Kidney (tissue), 14 donors: ENCODE results near the gene RNF138. TPM values are rescaled to one million over a fixed set of nuclear protein-coding genes. Genes with fewer than 3 reads are reported as not detected.

Experiments
- DNase-seq, 5 donors: peaks; one replicate each; pipeline ENCODE4 v3.0.0-alpha.2; 2013 to 2020
- FAIRE-seq: peaks from 2 replicates; lab custom pipeline; 2012; peaks lifted over from hg19 to GRCh38; lab: Jason Lieb, UNC
- H3K27ac ChIP-seq, 2 donors: one replicate each; pipeline ENCODE4 v1.7.0; 2013; ENCODE audit warnings: low read depth in 2 of 2, low read length in 2 of 2, inconsistent platforms in 1 of 2
- H3K27me3 ChIP-seq: one replicate; pipeline ENCODE4 v1.7.1; 2013; ENCODE audit warnings: low read length, inconsistent platforms; ENCODE audit not compliant: control insufficient read depth, insufficient read depth
- H3K36me3 ChIP-seq, 3 donors: one replicate each; pipeline versions ENCODE4 v1.7.0 to v1.7.1; 2013; ENCODE audit warnings: low read length in 3 of 3, control low read depth in 1 of 3, inconsistent platforms in 1 of 3; ENCODE audit not compliant: insufficient read depth in 3 of 3, control insufficient read depth in 2 of 3
- H3K4me1 ChIP-seq, 3 donors: one replicate each; pipeline versions ENCODE4 v1.7.0 to v1.7.1; 2013; ENCODE audit warnings: low read length in 3 of 3, inconsistent platforms in 1 of 3, low read depth in 1 of 3; ENCODE audit not compliant: control insufficient read depth in 2 of 3, insufficient read depth in 2 of 3
- H3K4me3 ChIP-seq, 3 donors: one replicate each; pipeline versions ENCODE4 v1.7.0 to v1.8.1; 2013; ENCODE audit warnings: low read length in 3 of 3, control low read depth in 1 of 3, inconsistent platforms in 1 of 3
- H3K9ac ChIP-seq, 3 donors: one replicate each; pipeline versions ENCODE4 v1.7.0 to v1.7.1; 2013; ENCODE audit warnings: low read length in 3 of 3, control low read depth in 1 of 3, inconsistent platforms in 1 of 3
- H3K9me3 ChIP-seq, 3 donors: one replicate each; pipeline versions ENCODE4 v1.7.0 to v1.7.1; 2013; ENCODE audit warnings: low read length in 3 of 3, control low read depth in 1 of 3, inconsistent platforms in 1 of 3; ENCODE audit not compliant: control insufficient read depth in 2 of 3, insufficient read depth in 1 of 3
- CTCF ChIP-seq: IDR thresholded peaks from 3 replicates; pipeline ENCODE4 v1.5.1; 2012; ENCODE audit warnings: mild to moderate bottlenecking, moderate library complexity, borderline replicate concordance; ENCODE audit not compliant: insufficient read depth; ENCODE audit errors: extremely low read depth
- intact Hi-C: fragments of 100-400 bp; cut with DNase I; formaldehyde crosslinking; loops from one replicate; pipeline ENCODE4 v1.11.1; 2022
- polyA plus RNA-seq: library from polyadenylated mRNA; stranded (reverse); fragments of 350-450 nt; fragmentation: Illumina TruSeq; extraction: RNeasy Lipid Tissue Mini Kit (QIAGEN cat#74804); gene quantifications from one replicate; pipeline ENCODE4 v1.2.3, GENCODE V29; 2014; ENCODE audit warnings: low read depth, low replicate concordance; ENCODE audit not compliant: insufficient read depth
- total RNA-seq: library from RNA; stranded (reverse); fragmentation: NEBNext Ultra II Directional; extraction: Animal tissue kit (Norgen Biotek cat#: 25700); gene quantifications from one replicate; pipeline ENCODE4 v1.2.1, GENCODE V29; 2021
- donor health status: control.
- donor health status: control.
- donor health status: control.
- donor health status: control.
- donor health status: control.
- donor health status: DM: yes; HTN: yes; CAD: no.
- donor health status: Normal renal cell carcinoma (clear cell type).

Gene RNF138
- total and polyA plus RNA-seq, 2 donors from 2014 or later, result 6.2 to 30.6 TPM

GRCh38 chr18:32177530-32177929 lies 85.9 kb downstream of the RNF138 start:
- DNase-seq, result no peak
- H3K4me3 ChIP-seq, result no peak overlapping the region
- H3K4me1 ChIP-seq, result no peaks in the 10 kb centered on the region
- intact Hi-C loops, result no loop called here
- H3K9me3 ChIP-seq, result no peaks in the 10 kb centered on the region
- FAIRE-seq, result no peak
- no peak overlapping the region for H3K27ac ChIP-seq
- no peak overlapping the region for H3K9ac ChIP-seq
- TF ChIP-seq CTCF, result no peak
- H3K27me3 ChIP-seq, result no peaks in the 10 kb centered on the region
- no peaks in the 10 kb centered on the region for H3K36me3 ChIP-seq

Other genes with a start within 250 kb of the RNF138 start
- gene TRAPPC8, start 148.7 kb upstream of the RNF138 start, total RNA-seq, result 44.6 TPM
- gene TRAPPC8, start 148.7 kb upstream of the RNF138 start, polyA plus RNA-seq, result 28.7 TPM
- gene RNF125, start 73.0 kb upstream of the RNF138 start, total RNA-seq, result 6.0 TPM
- 0.62 TPM for gene RNF125, start 73.0 kb upstream of the RNF138 start, polyA plus RNA-seq
- gene MEP1B, start 98.2 kb downstream of the RNF138 start, total RNA-seq, result not detected
- gene MEP1B, start 98.2 kb downstream of the RNF138 start, polyA plus RNA-seq, result not detected